ENCODE measurements around the gene ALKBH4.
"Not testable (repeated sequence)": the region's sequence is repeated elsewhere in the genome, so short reads cannot be mapped to it uniquely, and the experiment has no call there.

The ALKBH4 gene

GRCh38 chr7:102464577-102465280, at the start of gene ALKBH4, which contains the start of gene LRWD1:
Gene ALKBH4, minus strand, starts transcription at chr7:102464863. Its CDS starts 27 bp downstream, at chr7:102464836.
Gene LRWD1, plus strand, starts transcription at chr7:102464984. Its CDS starts 97 bp downstream, at chr7:102465081.
- peak; percentile 97 to 98 for DNase-seq

- not testable (repeated sequence) for DNase-seq
These were observed 48.1 kb upstream of the ALKBH4 start for GRCh38 chr7:102512642-102513221.

- DNase-seq = not testable (repeated sequence)
These were observed 47.3 kb upstream of the ALKBH4 start for GRCh38 chr7:102511860-102512522.

DNA sequence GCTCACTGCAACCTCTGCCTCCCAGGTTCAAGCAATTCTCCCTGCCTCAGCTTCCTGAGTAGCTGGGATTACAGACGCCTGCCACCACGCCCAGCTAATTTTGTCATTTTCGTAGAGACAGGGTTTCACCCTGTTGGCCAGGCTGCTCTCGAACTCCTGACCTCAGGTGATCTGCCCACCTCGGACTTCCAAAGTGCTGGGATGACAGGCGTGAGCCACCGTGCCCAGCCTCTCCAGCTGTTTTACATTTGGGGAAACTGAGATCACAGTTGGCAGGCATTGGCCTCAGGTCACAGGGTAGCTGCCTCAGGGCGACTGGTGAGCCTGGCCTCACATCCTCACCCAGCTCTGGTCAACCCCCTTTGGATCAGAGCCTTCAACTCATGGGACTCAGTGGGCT, 45.9 kb upstream of the ALKBH4 start:
- not testable (repeated sequence) for DNase-seq

DNA sequence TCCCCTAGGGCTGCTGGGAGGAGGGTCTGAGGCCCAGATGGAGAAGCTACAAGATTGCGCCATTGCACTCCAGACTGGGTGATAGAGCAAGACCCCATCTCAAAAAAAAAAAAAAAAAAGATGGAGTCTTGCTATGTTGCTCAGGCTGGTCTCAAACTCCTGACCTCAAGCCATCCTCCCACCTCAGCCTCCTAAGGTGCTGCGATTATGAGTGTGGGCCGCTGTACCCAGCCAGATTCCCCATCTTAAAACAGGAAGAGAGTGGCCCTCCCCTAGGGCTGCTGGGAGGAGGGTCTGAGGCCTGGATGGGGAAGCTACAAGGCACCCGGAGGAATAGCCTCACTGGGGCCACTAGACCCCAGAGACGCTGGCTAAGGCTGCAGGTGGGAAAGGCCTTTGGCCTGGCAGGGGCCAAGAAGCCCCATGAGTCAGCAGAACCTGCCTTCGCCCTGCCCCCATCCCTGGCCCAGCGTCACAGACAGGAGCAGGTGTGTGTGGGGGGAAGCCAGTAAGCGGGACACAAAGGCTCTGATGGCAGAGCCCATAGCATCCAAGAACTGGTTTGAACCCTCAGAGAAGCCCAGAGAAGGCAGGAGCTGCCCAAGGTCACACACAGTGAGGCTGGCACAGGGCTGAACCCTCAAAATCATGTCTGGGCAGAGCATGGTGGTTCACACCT, 42.9 kb upstream of the ALKBH4 start:
- not testable (repeated sequence) for DNase-seq

DNA sequence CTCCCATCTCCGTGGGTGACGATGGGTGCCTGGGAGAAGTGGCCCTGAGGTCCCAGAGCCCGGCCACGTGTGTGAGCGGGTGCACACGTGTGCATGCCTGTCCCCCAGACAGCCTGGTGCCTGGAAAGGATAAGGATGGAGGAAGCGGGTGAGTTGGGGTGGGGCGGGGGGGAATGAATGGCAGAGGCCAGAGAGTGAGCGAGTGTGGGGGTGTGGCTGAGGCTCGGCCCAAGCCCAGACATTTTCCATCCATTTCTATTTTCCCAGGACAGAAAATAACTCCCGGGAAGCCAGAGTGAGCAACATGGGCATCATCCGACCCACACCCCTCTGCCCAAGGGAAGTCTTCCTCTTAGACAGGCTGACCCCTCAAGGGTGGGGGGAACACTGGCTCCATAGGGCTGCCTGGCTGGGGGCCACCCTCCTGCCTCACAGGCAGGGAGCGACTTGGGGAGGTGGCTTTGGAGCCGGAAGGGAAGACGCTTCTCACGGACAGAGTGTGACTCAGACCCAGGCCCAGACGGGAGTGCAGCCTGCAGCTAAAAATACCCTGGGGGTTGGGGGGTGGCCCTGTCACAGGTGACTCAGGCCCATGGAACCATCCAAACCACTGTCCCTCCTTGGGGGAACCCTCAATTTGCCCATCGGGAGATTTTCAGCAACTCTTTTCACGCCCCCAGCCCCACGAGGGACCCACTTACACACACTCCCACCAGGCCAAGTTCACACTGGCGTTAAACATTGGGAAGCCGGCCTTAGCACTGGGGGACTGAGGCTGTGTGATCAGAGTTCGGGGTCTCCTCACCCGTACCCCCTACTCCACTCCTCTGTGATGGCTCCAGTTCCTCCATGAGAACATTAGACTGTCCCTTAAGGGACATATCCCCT, 40.9 kb upstream of the ALKBH4 start:
- not testable (repeated sequence) for DNase-seq

GRCh38 chr7:102503141-102503540, 38.5 kb upstream of the ALKBH4 start:
- DNase-seq = not testable (repeated sequence)

- not testable (repeated sequence) for DNase-seq
These were observed 33.7 kb upstream of the ALKBH4 start for GRCh38 chr7:102498321-102498720.

- DNase-seq = not testable (repeated sequence)
These were observed 32.6 kb upstream of the ALKBH4 start for GRCh38 chr7:102497308-102497707.

GRCh38 chr7:102496861-102497260, 32.2 kb upstream of the ALKBH4 start:
- not testable (repeated sequence) for DNase-seq

GRCh38 chr7:102494473-102495149, 29.9 kb upstream of the ALKBH4 start:
- not testable (repeated sequence) for DNase-seq

- not testable (repeated sequence) for DNase-seq
These were observed 29.4 kb upstream of the ALKBH4 start for GRCh38 chr7:102494026-102494425.

DNA sequence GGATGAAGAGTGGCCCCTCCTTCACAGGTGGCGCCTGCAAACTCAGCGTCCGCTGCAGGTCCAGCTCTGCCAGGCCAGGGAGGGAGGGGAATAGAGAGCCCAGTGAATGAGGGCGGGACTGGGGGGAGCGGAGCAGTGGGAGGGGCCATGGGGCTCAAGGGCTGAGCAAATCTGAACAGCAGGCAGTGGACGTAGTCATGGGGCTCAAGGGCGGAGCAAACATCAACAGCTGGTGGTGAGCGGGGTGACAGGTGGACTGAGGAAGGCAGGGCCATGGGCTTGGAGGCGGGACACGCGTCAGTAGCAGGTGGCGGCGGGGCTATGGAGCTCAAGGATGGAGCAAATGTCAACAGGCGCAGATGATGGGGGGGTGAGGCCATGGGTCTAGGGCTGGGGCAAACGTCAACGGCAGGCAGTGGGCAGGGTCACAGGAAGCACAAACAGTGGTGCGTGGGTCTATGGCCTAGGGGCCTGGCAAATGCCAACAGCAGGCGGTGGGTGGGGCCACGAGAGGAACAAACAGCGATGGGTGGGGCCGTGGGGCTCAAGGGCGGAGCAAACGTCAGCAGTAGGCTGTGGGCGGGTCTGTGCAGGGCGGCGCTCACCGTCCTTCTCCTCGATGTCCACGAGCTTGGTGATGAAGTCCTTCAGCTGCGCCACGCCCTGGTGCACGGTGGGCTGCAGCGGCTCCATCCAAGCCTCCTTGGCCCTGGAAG, 28.7 kb upstream of the ALKBH4 start:
- DNase-seq = not testable (repeated sequence)

- DNase-seq = peak in 1 of 2 donors; percentile 76
These were observed 25.9 kb upstream of the ALKBH4 start for GRCh38 chr7:102490529-102491075.

- DNase-seq = not testable (repeated sequence)
These were observed 19.7 kb upstream of the ALKBH4 start for GRCh38 chr7:102484317-102484716.

DNA sequence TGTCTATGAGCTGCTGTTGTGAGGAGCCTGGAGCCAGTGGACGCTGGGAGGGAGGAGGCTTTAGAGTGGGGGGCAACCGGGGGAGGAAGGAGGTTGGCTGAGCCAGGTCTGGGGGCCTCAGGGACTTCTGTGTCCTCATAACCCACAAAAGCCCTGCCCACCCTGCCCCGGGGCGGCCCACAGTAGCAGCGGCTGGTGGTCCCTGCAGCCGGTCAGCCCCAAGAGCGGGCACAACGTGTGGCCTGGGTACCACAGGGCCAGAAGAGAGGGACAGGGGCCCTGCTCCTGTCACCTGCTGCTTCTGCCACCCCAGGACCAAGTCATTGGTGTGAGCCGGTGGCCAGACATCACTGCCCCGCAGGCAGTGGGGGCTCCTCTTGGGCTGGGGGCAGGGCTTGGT, 17.3 kb upstream of the ALKBH4 start:
- not testable (repeated sequence) for DNase-seq

DNA sequence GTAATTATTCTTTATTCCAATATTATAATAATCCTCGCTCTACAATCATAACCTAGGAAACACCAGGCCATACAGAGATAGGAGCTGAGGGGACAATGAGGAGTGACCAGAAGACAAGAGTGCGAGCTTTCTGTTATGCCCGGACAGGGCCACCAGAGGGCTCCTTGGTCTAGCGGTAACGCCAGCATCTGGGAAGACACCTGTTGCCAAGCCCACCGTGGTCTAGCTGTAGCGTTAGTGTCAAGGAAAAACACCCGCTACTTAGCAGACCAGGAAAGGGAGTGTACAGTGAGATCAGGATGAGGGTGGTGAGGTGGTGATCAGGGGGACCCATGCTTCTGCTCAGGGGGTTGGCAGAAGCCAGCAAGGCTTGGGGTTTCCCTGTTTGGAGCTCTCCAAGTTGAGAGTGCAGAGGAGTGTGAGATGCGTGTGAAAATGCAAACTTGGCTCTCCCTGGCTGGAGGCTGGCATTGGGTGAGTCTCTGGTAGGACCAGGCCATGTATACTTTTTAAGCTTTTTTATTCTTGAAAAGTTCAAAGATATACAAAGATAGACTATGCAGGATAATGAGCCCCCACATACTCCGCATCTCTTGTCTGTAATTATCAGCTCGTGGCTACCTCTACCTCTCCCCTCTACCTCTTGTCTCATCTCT, 15.4 kb upstream of the ALKBH4 start:
- peak in 1 of 2 donors; percentile 30 for DNase-seq

GRCh38 chr7:102479209-102479584, 14.5 kb upstream of the ALKBH4 start:
- DNase-seq = not testable (repeated sequence)

- peak; percentile 84 to 99 for DNase-seq
These were observed 13.9 kb upstream of the ALKBH4 start, which contains the start of gene POLR2J for GRCh38 chr7:102478314-102479208. Gene POLR2J, minus strand, starts transcription at chr7:102478922. Its CDS starts 62 bp downstream, at chr7:102478860.
